NCI-H2227 treated with DMSO at 0.1 percent for 48 hours (cell line): ENCODE results near the gene ECM1.

ENCODE experiments used
- DNase-seq: peaks from one replicate; lab custom pipeline; 2025; lab: John Stamatoyannopoulos, UW

ECM1 gene

GRCh38 chr1:150545486-150546032 lies 37.6 kb downstream of the ECM1 start:
- no peak for DNase-seq

DNA sequence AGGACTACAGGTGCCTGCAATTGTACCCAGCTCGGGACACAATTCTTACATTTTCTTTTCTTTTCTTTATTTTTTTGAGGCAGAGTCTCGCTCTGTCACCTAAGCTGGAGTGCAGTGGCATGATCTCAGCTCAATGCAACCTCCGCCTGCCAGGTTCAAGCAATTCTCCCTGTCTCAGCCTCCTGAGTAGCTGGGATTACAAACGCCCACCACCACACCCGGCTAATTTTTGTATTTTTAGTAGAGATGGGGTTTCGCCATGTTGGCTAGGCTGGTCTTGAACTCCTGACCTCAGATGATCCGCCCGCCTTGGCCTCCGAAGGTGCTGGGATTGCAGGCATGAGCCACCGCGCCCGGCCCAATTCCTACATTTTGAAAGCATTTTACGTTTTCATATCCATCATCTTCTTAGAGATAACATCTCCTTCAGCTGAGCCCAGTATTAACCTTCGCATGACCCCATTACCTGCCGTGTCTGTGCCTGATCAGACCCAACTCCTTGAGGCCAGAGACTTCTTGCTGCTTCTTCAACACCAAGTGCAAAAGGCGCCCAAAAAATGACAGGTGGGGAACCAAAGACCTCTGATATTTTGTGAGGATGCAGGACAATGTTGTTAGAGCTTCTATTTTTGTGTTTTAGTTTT lies 38.5 kb downstream of the ECM1 start:
- DNase-seq: no peak

- no peak for DNase-seq
Observed at GRCh38 chr1:150548324-150548631, 40.4 kb downstream of the ECM1 start.

GRCh38 chr1:150548632-150549495 lies 41.0 kb downstream of the ECM1 start, which contains the start of gene ADAMTSL4:
Gene ADAMTSL4 (plus strand): TSS chr1:150549408. CDS start chr1:150552289, 2,881 bp downstream.
- DNase-seq: no peak

DNA sequence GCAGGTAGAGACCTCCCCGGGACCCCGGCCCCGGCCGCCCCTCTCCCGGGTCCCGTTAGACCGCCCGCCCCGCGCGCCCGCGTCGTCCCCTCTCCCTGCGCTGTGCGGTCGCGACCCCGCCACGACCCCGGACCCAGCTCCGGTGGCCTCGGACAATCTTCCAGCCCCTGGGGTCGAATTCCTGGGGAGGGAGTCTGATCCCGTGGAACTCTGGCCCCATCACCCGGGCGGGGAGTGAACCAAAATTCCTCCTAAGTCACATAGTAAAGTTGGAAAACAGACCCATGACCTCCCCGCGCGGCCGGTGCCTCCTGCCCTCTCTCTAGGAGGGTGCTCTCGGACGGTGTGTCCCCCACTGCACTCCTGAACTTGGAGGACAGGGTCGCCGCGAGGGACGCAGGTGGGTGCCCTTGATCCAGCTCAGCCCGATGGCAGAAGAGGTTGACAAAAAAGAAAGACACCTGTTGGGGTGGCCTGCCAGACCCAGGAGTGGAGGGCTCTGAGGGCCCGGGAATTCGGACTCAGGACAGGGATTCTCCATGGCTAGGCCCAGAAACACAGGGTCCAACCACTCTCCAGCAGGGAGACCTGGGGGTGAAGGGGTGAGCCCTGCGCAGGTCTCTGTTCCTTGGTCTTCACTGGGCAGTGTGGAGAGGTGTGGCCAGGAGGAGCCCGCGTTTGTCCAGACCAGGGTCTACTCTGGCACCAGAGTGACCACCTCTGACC lies 41.8 kb downstream of the ECM1 start:
- no peak for DNase-seq

GRCh38 chr1:150550222-150551050 lies 42.5 kb downstream of the ECM1 start:
- DNase-seq: no peak

- no peak for DNase-seq
Observed at GRCh38 chr1:150551051-150551783, 43.3 kb downstream of the ECM1 start.

GRCh38 chr1:150551784-150552127 lies 43.8 kb downstream of the ECM1 start:
- no peak for DNase-seq

DNA sequence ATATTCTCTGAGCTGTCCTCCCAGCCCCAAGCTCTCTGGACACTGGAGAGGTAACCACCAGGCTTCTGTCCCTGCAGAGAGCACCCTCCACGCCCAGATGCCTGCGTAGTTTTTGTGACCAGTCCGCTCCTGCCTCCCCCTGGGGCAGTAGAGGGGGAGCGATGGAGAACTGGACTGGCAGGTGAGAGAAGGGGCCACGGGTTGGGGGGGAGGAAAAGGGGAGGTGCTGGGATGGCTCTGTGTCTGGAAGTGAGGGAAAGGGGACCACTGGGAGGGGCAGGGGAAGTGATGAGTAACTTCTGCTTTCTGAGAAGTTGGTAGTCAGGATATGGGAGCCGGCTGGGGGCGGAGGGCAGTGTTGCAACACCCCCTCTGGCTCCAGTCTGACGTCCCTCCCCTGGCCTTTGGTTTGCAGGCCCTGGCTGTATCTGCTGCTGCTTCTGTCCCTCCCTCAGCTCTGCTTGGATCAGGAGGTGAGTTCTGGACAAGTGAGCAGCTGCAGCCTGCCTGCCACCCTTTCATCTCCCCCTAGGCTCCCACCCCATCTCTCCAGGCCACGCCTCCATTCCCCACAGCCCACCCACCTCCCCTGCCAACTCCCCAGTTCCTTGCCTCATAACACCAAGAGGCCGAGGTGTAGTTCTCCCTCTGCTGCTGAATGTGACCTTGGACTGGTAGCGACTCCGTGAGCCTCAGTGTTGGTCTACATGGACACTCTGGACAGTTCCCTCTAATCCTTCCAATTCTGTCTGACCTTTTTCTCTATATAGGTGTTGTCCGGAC lies 44.4 kb downstream of the ECM1 start:
- DNase-seq: no peak

DNA sequence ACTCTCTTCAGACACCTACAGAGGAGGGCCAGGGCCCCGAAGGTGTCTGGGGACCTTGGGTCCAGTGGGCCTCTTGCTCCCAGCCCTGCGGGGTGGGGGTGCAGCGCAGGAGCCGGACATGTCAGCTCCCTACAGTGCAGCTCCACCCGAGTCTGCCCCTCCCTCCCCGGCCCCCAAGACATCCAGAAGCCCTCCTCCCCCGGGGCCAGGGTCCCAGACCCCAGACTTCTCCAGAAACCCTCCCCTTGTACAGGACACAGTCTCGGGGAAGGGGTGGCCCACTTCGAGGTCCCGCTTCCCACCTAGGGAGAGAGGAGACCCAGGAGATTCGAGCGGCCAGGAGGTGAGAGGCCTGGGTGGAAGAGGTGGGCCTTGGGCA lies 45.0 kb downstream of the ECM1 start:
- DNase-seq: no peak

- no peak for DNase-seq
Observed at GRCh38 chr1:150553392-150554085, 45.6 kb downstream of the ECM1 start.

- no peak for DNase-seq
Observed at GRCh38 chr1:150554086-150554452, 46.2 kb downstream of the ECM1 start.

DNA sequence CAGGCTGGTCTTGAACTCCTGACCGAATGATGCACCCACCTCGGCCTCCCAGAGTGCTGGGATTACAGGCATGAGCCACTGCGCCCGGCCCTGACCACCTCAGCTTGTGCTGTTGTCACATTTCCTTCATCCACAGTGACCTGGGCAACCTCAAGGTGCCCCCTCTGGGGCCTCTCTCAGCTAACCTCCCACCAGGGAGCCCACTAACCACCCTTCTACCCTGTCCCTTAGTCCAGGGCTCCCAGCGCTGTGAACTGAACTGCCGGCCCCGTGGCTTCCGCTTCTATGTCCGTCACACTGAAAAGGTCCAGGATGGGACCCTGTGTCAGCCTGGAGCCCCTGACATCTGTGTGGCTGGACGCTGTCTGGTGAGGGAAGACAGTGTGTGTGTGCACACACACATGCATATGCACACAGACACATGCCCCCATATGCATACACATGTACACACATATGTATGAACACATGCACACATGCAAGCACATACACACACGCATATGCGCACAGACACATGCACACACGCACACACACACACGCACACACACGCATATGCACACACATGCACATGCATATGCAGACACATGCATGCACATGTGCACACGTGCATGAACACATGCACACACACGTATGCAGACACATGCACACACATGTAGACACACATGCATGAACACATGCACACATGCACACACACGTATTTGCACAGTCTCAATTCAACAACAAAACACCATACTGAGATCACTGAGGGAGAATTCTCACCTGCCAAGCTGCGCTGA lies 47.5 kb downstream of the ECM1 start:
- DNase-seq: no peak

DNA sequence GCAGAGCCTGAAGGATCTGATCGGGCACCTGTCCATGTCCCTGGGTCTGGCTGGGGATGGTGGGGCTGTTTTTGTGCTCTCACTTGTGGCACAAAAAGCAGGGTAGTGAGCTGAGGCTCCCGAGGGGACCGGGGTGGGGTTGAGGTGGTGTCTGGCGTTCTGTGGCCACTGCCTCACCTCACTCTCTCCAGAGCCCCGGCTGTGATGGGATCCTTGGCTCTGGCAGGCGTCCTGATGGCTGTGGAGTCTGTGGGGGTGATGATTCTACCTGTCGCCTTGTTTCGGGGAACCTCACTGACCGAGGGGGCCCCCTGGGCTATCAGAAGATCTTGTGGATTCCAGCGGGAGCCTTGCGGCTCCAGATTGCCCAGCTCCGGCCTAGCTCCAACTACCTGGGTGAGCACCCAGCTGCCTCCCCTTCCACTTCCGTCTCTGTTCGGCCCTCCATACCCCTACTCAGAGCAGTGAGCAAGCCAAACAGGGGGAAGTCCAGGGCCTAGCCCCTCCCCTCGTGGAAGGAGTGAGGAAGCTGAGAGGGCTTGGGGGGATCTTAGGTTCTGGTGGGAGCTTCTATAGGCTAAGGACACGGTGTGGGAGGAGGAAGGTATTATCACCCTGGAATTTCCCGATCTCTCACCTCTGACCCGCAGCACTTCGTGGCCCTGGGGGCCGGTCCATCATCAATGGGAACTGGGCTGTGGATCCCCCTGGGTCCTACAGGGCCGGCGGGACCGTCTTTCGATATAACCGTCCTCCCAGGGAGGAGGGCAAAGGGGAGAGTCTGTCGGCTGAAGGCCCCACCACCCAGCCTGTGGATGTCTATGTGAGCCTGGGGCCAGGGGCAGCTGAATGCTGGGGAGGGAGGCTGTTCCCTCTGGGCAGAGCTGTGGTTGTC lies 48.3 kb downstream of the ECM1 start:
- DNase-seq: no peak

- DNase-seq: no peak
Observed at GRCh38 chr1:150557065-150557600, 49.2 kb downstream of the ECM1 start.

- no peak for DNase-seq
Observed at GRCh38 chr1:150557813-150558212, 49.9 kb downstream of the ECM1 start.

- no peak for DNase-seq
Observed at GRCh38 chr1:150558303-150558704, 50.4 kb downstream of the ECM1 start.
